ENCODE results near the gene ZG16B. TPM values are rescaled to one million over a fixed set of nuclear protein-coding genes. Genes with fewer than 3 reads are reported as not detected.

ZG16B gene
- total RNA-seq, 1 experiment from 2014 or later = not detected

GRCh38 chr16:2819179-2819938 is 10.7 kb upstream of the ZG16B start (continued):
- TF ChIP-seq ZSCAN18 (CRISPR knock-in tag; IDR thresholded peaks at IDR 0.05) (no peak), NR2C2 (CRISPR knock-in tag; IDR thresholded peaks at IDR 0.05) (no peak), RORB (CRISPR knock-in tag; IDR thresholded peaks at IDR 0.05) (no peak), ATF6 (CRISPR knock-in tag; IDR thresholded peaks at IDR 0.05) (no peak)

- DNase-seq (ENCODE audit: low spot score) (peak; percentile 11), ATAC-seq (no peak)
- Mint-ChIP-seq H3K27ac (no peak overlapping the region), H3K4me3 (no peak overlapping the region), H3K36me3 (no peaks in the 10 kb centered on the region), H3K4me1 (no peaks in the 10 kb centered on the region), H3K27me3 (ENCODE audit: low read depth) (no peaks in the 10 kb centered on the region), H3K9me3 (no peaks in the 10 kb centered on the region)
- ChIA-PET CTCF (interaction anchor here (1.9 kb wide), 1 partner anchor 19 kb away, joined by 7 read pairs; no protein-coding TSS in a partner anchor), POLR2A (no interaction called here)
- TF ChIP-seq FOXP4 (CRISPR knock-in tag; IDR thresholded peaks at IDR 0.05) = no peak
- no peak for TF ChIP-seq ZSCAN18 (CRISPR knock-in tag; IDR thresholded peaks at IDR 0.05)
- TF ChIP-seq SMAD4 (CRISPR knock-in tag; IDR thresholded peaks at IDR 0.05) = no peak
- no peak for TF ChIP-seq PRRX2 (CRISPR knock-in tag; IDR thresholded peaks at IDR 0.05)
- TF ChIP-seq CREM (CRISPR knock-in tag; IDR thresholded peaks at IDR 0.05) = no peak
- no peak for TF ChIP-seq NFYB (CRISPR knock-in tag; conservative IDR thresholded peaks at IDR 0.05; ENCODE audit: low read depth)
- TF ChIP-seq TP53 (CRISPR knock-in tag; IDR thresholded peaks at IDR 0.05) = no peak
- no peak for TF ChIP-seq CDX4 (CRISPR knock-in tag; IDR thresholded peaks at IDR 0.05; ENCODE audit: borderline replicate concordance)
- TF ChIP-seq SP1 (CRISPR knock-in tag; conservative IDR thresholded peaks at IDR 0.05) = no peak
- no peak for TF ChIP-seq ZNF512 (CRISPR knock-in tag; IDR thresholded peaks at IDR 0.05; ENCODE audit: borderline replicate concordance)
- no peak for TF ChIP-seq ZNF317 (CRISPR knock-in tag; IDR thresholded peaks at IDR 0.05; ENCODE audit: borderline replicate concordance, low read depth)
- no peak for TF ChIP-seq ZNF423 (CRISPR knock-in tag; IDR thresholded peaks at IDR 0.05)
- TF ChIP-seq AFF4 (CRISPR knock-in tag; IDR thresholded peaks at IDR 0.05; ENCODE audit: borderline replicate concordance) = no peak
Measured at GRCh38 chr16:2819939-2820835, 9.9 kb upstream of the ZG16B start.

Measured in WTC11 (cell line).